MM.1S (cell line): Measurements from ENCODE around the gene GGT6.

Experiments used
- DNase-seq: peaks from one replicate; pipeline ENCODE4 v3.0.0-alpha.2; 2015
- H2AFZ ChIP-seq: fragments of 300-600 bp; sonication (generic); 2 replicates; pipeline ENCODE4 v1.6.0; 2016; ENCODE audit warnings: antibody characterized with exemption, low read length
- H3F3A ChIP-seq: fragments of 300-600 bp; sonication (generic); 2 replicates; pipeline ENCODE4 v1.6.1; 2016; ENCODE audit warnings: mild to moderate bottlenecking, antibody characterized with exemption, low read length, moderate library complexity, mixed read lengths; ENCODE audit not compliant: insufficient read depth
- H3K27ac ChIP-seq: fragments of 300-600 bp; sonication (generic); 2 replicates; pipeline ENCODE4 v1.5.1; 2016; ENCODE audit warnings: mild to moderate bottlenecking, low read length
- H3K27me3 ChIP-seq: fragments of 300-600 bp; sonication (generic); replicated peaks from 2 replicates; pipeline ENCODE4 v1.6.0; 2016; ENCODE audit warnings: low read length; ENCODE audit not compliant: insufficient read depth
- H3K36me3 ChIP-seq: fragments of 300-600 bp; sonication (generic); replicated peaks from 2 replicates; pipeline ENCODE4 v1.6.1; 2016; ENCODE audit warnings: mild to moderate bottlenecking, low read length, mixed read lengths; ENCODE audit not compliant: insufficient read depth
- H3K4me1 ChIP-seq: fragments of 300-600 bp; sonication (generic); 2 replicates; pipeline ENCODE4 v1.6.1; 2016; ENCODE audit warnings: low read length, mixed read lengths
- H3K4me2 ChIP-seq: fragments of 300-600 bp; sonication (generic); 2 replicates; pipeline ENCODE4 v1.6.0; 2016; ENCODE audit warnings: low read depth, low read length
- H3K4me3 ChIP-seq: fragments of 300-600 bp; sonication (generic); 2 replicates; pipeline ENCODE4 v1.5.1; 2016; ENCODE audit warnings: low read length, mixed read lengths
- H3K79me2 ChIP-seq: fragments of 300-600 bp; sonication (generic); 2 replicates; pipeline ENCODE4 v1.6.1; 2016; ENCODE audit warnings: mixed run types, low read length, mixed read lengths
- H3K9ac ChIP-seq: fragments of 300-600 bp; sonication (generic); 2 replicates; pipeline ENCODE4 v1.6.1; 2016; ENCODE audit warnings: low read length, mixed read lengths
- H3K9me2 ChIP-seq: fragments of 300-600 bp; sonication (generic); replicated peaks from 2 replicates; pipeline ENCODE4 v1.6.1; 2016; ENCODE audit warnings: mild to moderate bottlenecking, low read length, mixed read lengths; ENCODE audit not compliant: insufficient read depth
- H3K9me3 ChIP-seq: fragments of 300-600 bp; sonication (generic); replicated peaks from 2 replicates; pipeline ENCODE4 v1.6.1; 2016; ENCODE audit warnings: mild to moderate bottlenecking, low read length, mixed read lengths; ENCODE audit not compliant: insufficient read depth
- H4K20me1 ChIP-seq: fragments of 300-600 bp; sonication (generic); 2 replicates; pipeline ENCODE4 v1.6.1; 2016; ENCODE audit warnings: mild to moderate bottlenecking, low read length, moderate library complexity, mixed read lengths; ENCODE audit not compliant: insufficient read depth
- CTCF ChIP-seq: fragments of 300-600 bp; sonication (generic); IDR thresholded peaks from 2 replicates; pipeline ENCODE4 v1.5.1; 2016; ENCODE audit warnings: antibody characterized with exemption, low read length, mixed read lengths
- EZH2 ChIP-seq: fragments of 300-600 bp; sonication (generic); optimal IDR thresholded peaks from 2 replicates; pipeline ENCODE3; 2017; ENCODE audit warnings: low read depth, mild to moderate bottlenecking, antibody characterized with exemption, low read length, mixed read lengths
- EZH2phosphoT487 ChIP-seq: fragments of 300-600 bp; sonication (generic); IDR thresholded peaks from 2 replicates; pipeline ENCODE4 v1.6.1; 2018; ENCODE audit warnings: antibody characterized with exemption, low read length

The GGT6 gene

GRCh38 chr17:4527566-4528125, 32.7 kb downstream of the GGT6 start:
- H2AFZ ChIP-seq, result no peak overlapping the region
- H3K4me1 ChIP-seq, result no peaks in the 10 kb centered on the region
- no peaks in the 10 kb centered on the region for H4K20me1 ChIP-seq
- H3K36me3 ChIP-seq, result no peaks in the 10 kb centered on the region
- H3K79me2 ChIP-seq, result no peaks in the 10 kb centered on the region
- no peaks in the 10 kb centered on the region for H3K9me3 ChIP-seq
- no peak for DNase-seq
- no peak overlapping the region for H3K27ac ChIP-seq
- H3K9me2 ChIP-seq, result no peaks in the 10 kb centered on the region
- TF ChIP-seq EZH2phosphoT487, result no peak
- TF ChIP-seq EZH2, result no peak
- TF ChIP-seq CTCF, result no peak
- H3K9ac ChIP-seq, result no peak overlapping the region
- no peak overlapping the region for H3K4me3 ChIP-seq
- H3K27me3 ChIP-seq, result no peaks in the 10 kb centered on the region; the same call in 1 of the 2 replicates
- H3K4me2 ChIP-seq, result no peak overlapping the region
- H3F3A ChIP-seq, result no peaks in the 10 kb centered on the region

GRCh38 chr17:4527134-4527533, 33.2 kb downstream of the GGT6 start:
- H3K4me3 ChIP-seq, result no peak overlapping the region
- no peaks in the 10 kb centered on the region for H3K36me3 ChIP-seq
- no peak for TF ChIP-seq CTCF
- H4K20me1 ChIP-seq, result no peaks in the 10 kb centered on the region
- no peak overlapping the region for H3K27ac ChIP-seq
- no peaks in the 10 kb centered on the region for H3F3A ChIP-seq
- H3K79me2 ChIP-seq, result no peaks in the 10 kb centered on the region
- H3K9ac ChIP-seq, result no peak overlapping the region
- no peak overlapping the region for H2AFZ ChIP-seq
- DNase-seq, result no peak
- H3K4me2 ChIP-seq, result no peak overlapping the region
- no peaks in the 10 kb centered on the region; the same call in 1 of the 2 replicates for H3K27me3 ChIP-seq
- no peaks in the 10 kb centered on the region for H3K9me2 ChIP-seq
- H3K9me3 ChIP-seq, result no peaks in the 10 kb centered on the region
- H3K4me1 ChIP-seq, result no peaks in the 10 kb centered on the region

- no peak for DNase-seq
- H3K79me2 ChIP-seq, result no peaks in the 10 kb centered on the region
- H3K27me3 ChIP-seq, result no peaks in the 10 kb centered on the region; the same call in 1 of the 2 replicates
- TF ChIP-seq EZH2phosphoT487, result no peak
- TF ChIP-seq CTCF, result no peak
- no peak for TF ChIP-seq EZH2
- H3K4me1 ChIP-seq, result no peaks in the 10 kb centered on the region
- H2AFZ ChIP-seq, result no peak overlapping the region
- H3K9me3 ChIP-seq, result no peaks in the 10 kb centered on the region
- no peak overlapping the region for H3K27ac ChIP-seq
- H3K36me3 ChIP-seq, result no peaks in the 10 kb centered on the region
- H3K9ac ChIP-seq, result no peak overlapping the region
- no peak overlapping the region for H3K4me3 ChIP-seq
- H3K9me2 ChIP-seq, result no peaks in the 10 kb centered on the region
- H4K20me1 ChIP-seq, result no peaks in the 10 kb centered on the region
- no peaks in the 10 kb centered on the region for H3F3A ChIP-seq
- H3K4me2 ChIP-seq, result no peak overlapping the region
These were observed 34.5 kb downstream of the GGT6 start for GRCh38 chr17:4525691-4526397.
